ENCODE results near the gene MPO.

MPO gene

GRCh38 chr17:58268774-58269556 lies 11.8 kb downstream of the MPO start:
- no peak for TF ChIP-seq CTCF (IDR thresholded peaks at IDR 0.05; ENCODE audit: extremely low read depth, insufficient read depth, missing control alignments)
- in situ Hi-C loops (cut with MboI; ENCODE audit: low pct_unique_long_range_greater_than_20kb, low sequenced_read_pairs, unreplicated experiment), result no loop called here
- no peak for DNase-seq (ENCODE audit: low spot score)

- in situ Hi-C loops (cut with MboI; ENCODE audit: low pct_unique_long_range_greater_than_20kb, low sequenced_read_pairs, unreplicated experiment), result no loop called here
- no peak for DNase-seq (ENCODE audit: low spot score)
- TF ChIP-seq CTCF (IDR thresholded peaks at IDR 0.05; ENCODE audit: extremely low read depth, insufficient read depth, missing control alignments), result no peak
These were observed 12.4 kb downstream of the MPO start for GRCh38 chr17:58268326-58268725.

GRCh38 chr17:58267347-58268324 lies 13.1 kb downstream of the MPO start:
- in situ Hi-C loops (cut with MboI; ENCODE audit: low pct_unique_long_range_greater_than_20kb, low sequenced_read_pairs, unreplicated experiment), result no loop called here
- no peak for TF ChIP-seq CTCF (IDR thresholded peaks at IDR 0.05; ENCODE audit: extremely low read depth, insufficient read depth, missing control alignments)
- DNase-seq (ENCODE audit: low spot score), result no peak

GRCh38 chr17:58265902-58266875 lies 14.5 kb downstream of the MPO start:
- DNase-seq (ENCODE audit: low spot score), result no peak
- in situ Hi-C loops (cut with MboI; ENCODE audit: low pct_unique_long_range_greater_than_20kb, low sequenced_read_pairs, unreplicated experiment), result no loop called here
- no peak for TF ChIP-seq CTCF (IDR thresholded peaks at IDR 0.05; ENCODE audit: extremely low read depth, insufficient read depth, missing control alignments)

GRCh38 chr17:58265271-58265670 lies 15.5 kb downstream of the MPO start:
- no peak for DNase-seq (ENCODE audit: low spot score)
- in situ Hi-C loops (cut with MboI; ENCODE audit: low pct_unique_long_range_greater_than_20kb, low sequenced_read_pairs, unreplicated experiment), result no loop called here
- no peak for TF ChIP-seq CTCF (IDR thresholded peaks at IDR 0.05; ENCODE audit: extremely low read depth, insufficient read depth, missing control alignments)

Measured in GM13977 (cell line).